Thyroid gland (tissue), 4 donors: ENCODE results near the gene ALDH8A1.

Experiments
- CTCF ChIP-seq, 6 experiments: fragments of 200-600 bp in 3 of 6; fragments of 450-650 bp in 3 of 6; sonication (generic) in 3 of 6; IDR thresholded peaks; one replicate each; pipeline ENCODE4 v1.5.1; 2016 to 2019; ENCODE audit warnings: antibody characterized with exemption in 6 of 6, mild to moderate bottlenecking in 2 of 6, inconsistent platforms in 1 of 6, moderate library complexity in 1 of 6
- POLR2A ChIP-seq, 2 donors: fragments of 450-650 bp; IDR thresholded peaks; one replicate each; pipeline ENCODE4 v1.6.1; 2017; ENCODE audit warnings: antibody characterized with exemption in 2 of 2, mild to moderate bottlenecking in 2 of 2, moderate library complexity in 1 of 2

DNA sequence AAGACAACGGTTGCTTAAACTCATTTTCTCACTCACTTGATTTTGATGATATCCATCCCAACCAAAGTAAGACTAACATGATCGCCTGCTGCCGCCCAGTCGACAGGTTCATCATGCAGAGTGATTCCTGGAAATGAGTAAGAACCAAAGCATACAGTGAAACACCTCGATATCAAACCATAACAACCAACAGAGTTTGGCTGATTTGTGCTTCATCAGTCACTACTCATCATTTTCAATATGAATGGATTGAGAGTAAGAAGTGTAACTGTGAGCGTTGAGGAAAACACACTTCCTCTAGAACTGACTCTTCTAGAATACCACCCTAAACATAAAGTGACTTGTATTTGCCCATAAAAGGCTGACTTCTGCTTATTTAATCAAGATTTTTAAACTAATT, 29.2 kb upstream of the ALDH8A1 start:
- TF ChIP-seq CTCF (IDR thresholded peaks at IDR 0.05), result no peak
- no peak for TF ChIP-seq POLR2A (IDR thresholded peaks at IDR 0.05)
